OCI-LY7 (cell line): ENCODE measurements around the gene GRID2. TPM values are rescaled to one million over a fixed set of nuclear protein-coding genes. Genes with fewer than 3 reads are reported as not detected.

ENCODE experiments used
- BruUV-seq: library from RNA; stranded (reverse); fragments of 400-500 nt; replicated peaks from 2 replicates; lab custom pipeline; 2021; lab: Mats Ljungman, UMichigan
- CTCF ChIA-PET: fragments of 300-600 bp; sonication (Branson Sonifier 250); formaldehyde crosslinking; loops from one replicate; lab custom pipeline; 2022; ENCODE audit warnings: antibody characterized with exemption; ENCODE audit not compliant: unreplicated experiment; lab: Charles Lee
- POLR2A ChIA-PET: fragments of 300-600 bp; sonication (Branson Sonifier 250); formaldehyde crosslinking; loops from one replicate; lab custom pipeline; 2022; ENCODE audit warnings: antibody characterized with exemption; lab: Charles Lee
- DNase-seq: peaks from one replicate; pipeline ENCODE4 v3.0.0-alpha.2; 2015; ENCODE audit warnings: low spot score
- H2AFZ ChIP-seq: fragments of 200-600 bp; sonication (generic), shearing (Covaris generic); 2 replicates; pipeline ENCODE4 v1.6.1; 2014; ENCODE audit warnings: mild to moderate bottlenecking, antibody characterized with exemption, low read length, moderate library complexity
- H3K27ac ChIP-seq: fragments of 200-600 bp; sonication (generic); 2 replicates; pipeline ENCODE4 v1.5.1; 2014; ENCODE audit warnings: mixed run types, low read depth, mild to moderate bottlenecking, moderate library complexity, low read length, inconsistent platforms; ENCODE audit not compliant: poor library complexity, severe bottlenecking
- H3K36me3 ChIP-seq: fragments of 200-600 bp; sonication (generic); 2 replicates; pipeline ENCODE4 v1.6.1; 2014; ENCODE audit warnings: mild to moderate bottlenecking, antibody characterized with exemption, low read length, moderate library complexity, mixed read lengths; ENCODE audit not compliant: insufficient read depth
- H3K4me1 ChIP-seq: fragments of 200-600 bp; sonication (generic); 2 replicates; pipeline ENCODE4 v1.5.1; 2014; ENCODE audit warnings: mild to moderate bottlenecking, low read length; ENCODE audit not compliant: insufficient read depth, poor library complexity, severe bottlenecking
- H3K4me2 ChIP-seq: fragments of 200-600 bp; sonication (generic); 2 replicates; pipeline ENCODE4 v1.6.1; 2014; ENCODE audit warnings: mild to moderate bottlenecking, low read length
- H3K4me3 ChIP-seq: fragments of 200-600 bp; sonication (generic); 2 replicates; pipeline ENCODE4 v1.5.1; 2014; ENCODE audit warnings: mild to moderate bottlenecking, low read depth, low read length; ENCODE audit not compliant: poor library complexity, severe bottlenecking
- H3K79me2 ChIP-seq: fragments of 200-600 bp; sonication (generic); 2 replicates; pipeline ENCODE4 v1.6.1; 2016; ENCODE audit warnings: low read depth, mild to moderate bottlenecking, low read length, moderate library complexity, mixed read lengths; ENCODE audit not compliant: insufficient read depth
- H3K9me2 ChIP-seq: fragments of 200-600 bp; sonication (generic); 2 replicates; pipeline ENCODE4 v1.6.1; 2016; ENCODE audit warnings: mild to moderate bottlenecking, low read length, mixed read lengths; ENCODE audit not compliant: insufficient read depth
- H3K9me3 ChIP-seq: fragments of 200-600 bp; sonication (generic); 2 replicates; pipeline ENCODE4 v1.6.1; 2014; ENCODE audit warnings: mild to moderate bottlenecking, mixed run types, low read length, mixed read lengths
- H4K20me1 ChIP-seq: fragments of 200-600 bp; sonication (generic); 2 replicates; pipeline ENCODE4 v1.6.1; 2014; ENCODE audit warnings: mild to moderate bottlenecking, antibody characterized with exemption, low read length, moderate library complexity, mixed read lengths; ENCODE audit not compliant: insufficient read depth
- CTCF ChIP-seq: fragments of 200-600 bp; sonication (generic); conservative IDR thresholded peaks from 2 replicates; pipeline ENCODE4 v1.5.1; 2014; ENCODE audit warnings: mild to moderate bottlenecking, antibody characterized with exemption, low read length, moderate library complexity, mixed read lengths
- EZH2phosphoT487 ChIP-seq: fragments of 200-600 bp; sonication (generic); IDR thresholded peaks from 2 replicates; pipeline ENCODE4 v1.6.1; 2018; ENCODE audit warnings: low read depth, borderline replicate concordance, mild to moderate bottlenecking, mixed run types, antibody characterized with exemption, low read length, moderate library complexity, mixed read lengths
- intact Hi-C: fragments of 100-400 bp; cut with micrococcal nuclease; formaldehyde crosslinking; loops from one replicate; pipeline ENCODE4 v1.10.0; 2022; ENCODE audit not compliant: unreplicated experiment
- total RNA-seq, 2 experiments: library from RNA; depleted of rRNA in 1 of 2; stranded (reverse); fragments of >200 nt in 1 of 2; shearing (Covaris generic) in 1 of 2; gene quantifications; 2 replicates each; pipeline ENCODE4 v1.2.3, GENCODE V29; 2014 to 2022

Gene GRID2
- total RNA-seq, 2 experiments from 2014 or later, result not detected

GRCh38 chr4:93775551-93775950, 1471.8 kb downstream of the GRID2 start:
- Histone ChIP-seq H3K9me3 (no peaks in the 10 kb centered on the region), H2AFZ (no peak overlapping the region), H3K9me2 (no peaks in the 10 kb centered on the region), H4K20me1 (no peaks in the 10 kb centered on the region), H3K79me2 (no peaks in the 10 kb centered on the region), H3K4me1 (no peaks in the 10 kb centered on the region), H3K4me2 (no peak overlapping the region), H3K36me3 (no peaks in the 10 kb centered on the region), H3K4me3 (no peak overlapping the region), H3K27ac (no peak overlapping the region)
- intact Hi-C loops, result no loop called here
- no peak for DNase-seq
- CTCF ChIA-PET, result no interaction called here
- POLR2A ChIA-PET, result no interaction called here
- BruUV-seq, result no TSS peak
- TF ChIP-seq CTCF, result no peak
- no peak for TF ChIP-seq EZH2phosphoT487

- no peak overlapping the region for H2AFZ ChIP-seq
- no peaks in the 10 kb centered on the region for H3K79me2 ChIP-seq
- H4K20me1 ChIP-seq, result no peaks in the 10 kb centered on the region
- H3K4me1 ChIP-seq, result no peaks in the 10 kb centered on the region
- no peaks in the 10 kb centered on the region for H3K9me3 ChIP-seq
- H3K27ac ChIP-seq, result no peak overlapping the region
- H3K4me2 ChIP-seq, result no peak overlapping the region
- intact Hi-C loops, result no loop called here
- DNase-seq, result no peak
- POLR2A ChIA-PET, result no interaction called here
- CTCF ChIA-PET, result no interaction called here
- no peaks in the 10 kb centered on the region for H3K36me3 ChIP-seq
- BruUV-seq, result no TSS peak
- TF ChIP-seq CTCF (no peak), EZH2phosphoT487 (no peak)
- H3K9me2 ChIP-seq, result no peaks in the 10 kb centered on the region
- H3K4me3 ChIP-seq, result no peak overlapping the region
These were observed 1472.8 kb downstream of the GRID2 start for GRCh38 chr4:93776386-93777080.

GRCh38 chr4:93777081-93777460, 1473.3 kb downstream of the GRID2 start:
- H3K4me2 ChIP-seq, result no peak overlapping the region
- no peaks in the 10 kb centered on the region for H3K4me1 ChIP-seq
- CTCF ChIA-PET, result no interaction called here
- intact Hi-C loops, result no loop called here
- H3K79me2 ChIP-seq, result no peaks in the 10 kb centered on the region
- no peak for TF ChIP-seq CTCF
- no peak for TF ChIP-seq EZH2phosphoT487
- POLR2A ChIA-PET, result interaction anchor here (0.5 kb wide), 1 partner anchor 431 kb away, joined by 3 read pairs; the partner anchor contains the start of gene SMARCAD1
- no peaks in the 10 kb centered on the region for H4K20me1 ChIP-seq
- no TSS peak for BruUV-seq
- H3K9me3 ChIP-seq, result no peaks in the 10 kb centered on the region
- no peaks in the 10 kb centered on the region for H3K36me3 ChIP-seq
- H2AFZ ChIP-seq, result no peak overlapping the region
- no peak overlapping the region for H3K4me3 ChIP-seq
- DNase-seq, result no peak
- no peak overlapping the region for H3K27ac ChIP-seq
- no peaks in the 10 kb centered on the region for H3K9me2 ChIP-seq
